Head of caudate nucleus (tissue), 42 donors: Measurements from ENCODE around the gene SCAMP5.

ENCODE experiments used
- DNase-seq, 42 donors: peaks; one replicate each; pipeline versions ENCODE4 v3.0.0 to v3.0.0-alpha.2; 2020 to 2021; ENCODE audit warnings: mixed read lengths in 7 of 42
- intact Hi-C: fragments of 100-400 bp; cut with DNase I; formaldehyde crosslinking; loops from one replicate; pipeline ENCODE4 v1.15.0; 2022

Gene SCAMP5

GRCh38 chr15:75008629-75009326 lies 13.4 kb downstream of the SCAMP5 start:
- intact Hi-C loops, result no loop called here
- DNase-seq, result no peak

GRCh38 chr15:75016431-75016830 lies 21.1 kb downstream of the SCAMP5 start:
- no peak for DNase-seq
- intact Hi-C loops, result no loop called here

- no peak for DNase-seq
- intact Hi-C loops, result no loop called here
Measured at GRCh38 chr15:75019916-75020315, 24.6 kb downstream of the SCAMP5 start.

- intact Hi-C loops, result no loop called here
Measured at GRCh38 chr15:75021341-75021740, 26.0 kb downstream of the SCAMP5 start.

GRCh38 chr15:75022783-75023180 lies 27.4 kb downstream of the SCAMP5 start:
- intact Hi-C loops, result no loop called here
- DNase-seq, result no peak

More at GRCh38 chr15:75021341-75021740, 26.0 kb downstream of the SCAMP5 start:
- DNase-seq, result no peak

- intact Hi-C loops, result no loop called here
- DNase-seq, result peak; percentile 94 to 99 (median 97)
Measured at GRCh38 chr15:75023181-75023871, 28.0 kb downstream of the SCAMP5 start, which contains the start of gene PPCDC. TSS of gene PPCDC (plus strand) at chr15:75023590. CDS start at chr15:75028319, 4,729 bp downstream.

GRCh38 chr15:75023872-75024636 lies 28.7 kb downstream of the SCAMP5 start:
- intact Hi-C loops, result no loop called here
- DNase-seq, result peak in 10 of 42 donors; percentile 8 to 47 (median 22)

- intact Hi-C loops, result no loop called here
- no peak for DNase-seq
Measured at GRCh38 chr15:75025107-75025506, 29.7 kb downstream of the SCAMP5 start.

GRCh38 chr15:75025548-75026260 lies 30.3 kb downstream of the SCAMP5 start:
- no peak for DNase-seq
- intact Hi-C loops, result no loop called here

- intact Hi-C loops, result no loop called here
- DNase-seq, result no peak
Measured at GRCh38 chr15:75027551-75027950, 32.2 kb downstream of the SCAMP5 start.

- intact Hi-C loops, result no loop called here
- no peak for DNase-seq
Measured at GRCh38 chr15:75028991-75029377, 33.6 kb downstream of the SCAMP5 start.

GRCh38 chr15:75029378-75030022 lies 34.1 kb downstream of the SCAMP5 start:
- intact Hi-C loops, result loop anchor here (2.0 kb wide), 1 partner anchor 175 kb away; no protein-coding TSS in a partner anchor

GRCh38 chr15:75030023-75030413 lies 34.7 kb downstream of the SCAMP5 start:
- intact Hi-C loops, result loop anchor here (2.0 kb wide), 1 partner anchor 175 kb away; no protein-coding TSS in a partner anchor
- DNase-seq, result peak in 11 of 42 donors; percentile 17 to 66 (median 30)

More at GRCh38 chr15:75029378-75030022, 34.1 kb downstream of the SCAMP5 start:
- DNase-seq, result peak; percentile 87 to 98 (median 93)

- no peak for DNase-seq
- intact Hi-C loops, result loop anchor here (2.0 kb wide), 1 partner anchor 174 kb away; no protein-coding TSS in a partner anchor
Measured at GRCh38 chr15:75030424-75030823, 35.1 kb downstream of the SCAMP5 start.

GRCh38 chr15:75031848-75032247 lies 36.5 kb downstream of the SCAMP5 start:
- no peak for DNase-seq
- intact Hi-C loops, result loop anchor here (2.0 kb wide), 1 partner anchor 173 kb away; no protein-coding TSS in a partner anchor

- DNase-seq, result no peak
- intact Hi-C loops, result no loop called here
Measured at GRCh38 chr15:75032395-75032794, 37.0 kb downstream of the SCAMP5 start.

- DNase-seq, result no peak
Measured at GRCh38 chr15:75033809-75034208, 38.4 kb downstream of the SCAMP5 start.

GRCh38 chr15:75034615-75035014 lies 39.3 kb downstream of the SCAMP5 start:
- no peak for DNase-seq
- intact Hi-C loops, result no loop called here

More at GRCh38 chr15:75033809-75034208, 38.4 kb downstream of the SCAMP5 start:
- intact Hi-C loops, result no loop called here
